ENCODE measurements around the gene SAMD5.

DNA sequence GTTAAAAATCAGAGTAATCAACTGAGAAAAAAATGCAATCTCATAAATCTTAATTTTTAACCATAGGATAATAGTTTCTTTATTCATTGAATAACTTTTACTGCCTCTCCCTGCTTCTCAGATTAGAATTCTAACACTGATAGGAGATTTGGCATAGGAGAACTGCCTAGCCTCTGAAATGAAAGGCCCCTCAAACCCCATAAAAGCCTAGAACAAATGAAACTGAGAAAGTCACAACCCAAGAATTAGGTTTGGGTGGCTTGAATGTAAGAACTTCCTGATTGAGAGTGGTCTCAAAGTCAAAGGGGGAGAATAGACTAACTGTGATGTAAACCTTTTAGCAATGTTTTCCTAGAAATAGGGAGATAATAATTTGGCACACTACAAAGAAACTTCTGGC lies 52.2 kb downstream of the SAMD5 start:
- no peak for TF ChIP-seq POLR2A (conservative IDR thresholded peaks at IDR 0.05)
- no peak for TF ChIP-seq FUS (optimal IDR thresholded peaks at IDR 0.05; ENCODE audit: low read depth, low read length)
- TF ChIP-seq, protein P1, sequence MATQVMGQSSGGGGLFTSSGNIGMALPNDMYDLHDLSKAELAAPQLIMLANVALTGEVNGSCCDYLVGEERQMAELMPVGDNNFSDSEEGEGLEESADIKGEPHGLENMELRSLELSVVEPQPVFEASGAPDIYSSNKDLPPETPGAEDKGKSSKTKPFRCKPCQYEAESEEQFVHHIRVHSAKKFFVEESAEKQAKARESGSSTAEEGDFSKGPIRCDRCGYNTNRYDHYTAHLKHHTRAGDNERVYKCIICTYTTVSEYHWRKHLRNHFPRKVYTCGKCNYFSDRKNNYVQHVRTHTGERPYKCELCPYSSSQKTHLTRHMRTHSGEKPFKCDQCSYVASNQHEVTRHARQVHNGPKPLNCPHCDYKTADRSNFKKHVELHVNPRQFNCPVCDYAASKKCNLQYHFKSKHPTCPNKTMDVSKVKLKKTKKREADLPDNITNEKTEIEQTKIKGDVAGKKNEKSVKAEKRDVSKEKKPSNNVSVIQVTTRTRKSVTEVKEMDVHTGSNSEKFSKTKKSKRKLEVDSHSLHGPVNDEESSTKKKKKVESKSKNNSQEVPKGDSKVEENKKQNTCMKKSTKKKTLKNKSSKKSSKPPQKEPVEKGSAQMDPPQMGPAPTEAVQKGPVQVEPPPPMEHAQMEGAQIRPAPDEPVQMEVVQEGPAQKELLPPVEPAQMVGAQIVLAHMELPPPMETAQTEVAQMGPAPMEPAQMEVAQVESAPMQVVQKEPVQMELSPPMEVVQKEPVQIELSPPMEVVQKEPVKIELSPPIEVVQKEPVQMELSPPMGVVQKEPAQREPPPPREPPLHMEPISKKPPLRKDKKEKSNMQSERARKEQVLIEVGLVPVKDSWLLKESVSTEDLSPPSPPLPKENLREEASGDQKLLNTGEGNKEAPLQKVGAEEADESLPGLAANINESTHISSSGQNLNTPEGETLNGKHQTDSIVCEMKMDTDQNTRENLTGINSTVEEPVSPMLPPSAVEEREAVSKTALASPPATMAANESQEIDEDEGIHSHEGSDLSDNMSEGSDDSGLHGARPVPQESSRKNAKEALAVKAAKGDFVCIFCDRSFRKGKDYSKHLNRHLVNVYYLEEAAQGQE (IDR thresholded peaks at IDR 0.05; ENCODE audit: borderline replicate concordance), result no peak
- TF ChIP-seq, protein P1 (CRISPR knock-in tag; IDR thresholded peaks at IDR 0.05; ENCODE audit: low read depth), result no peak
- TF ChIP-seq RBM39 (optimal IDR thresholded peaks at IDR 0.05; ENCODE audit: low read depth, low read length), result no peak
- no peak for TF ChIP-seq ETV5 (CRISPR knock-in tag; IDR thresholded peaks at IDR 0.05; ENCODE audit: low read depth)
- no peak for TF ChIP-seq ZFPM2 (CRISPR knock-in tag; IDR thresholded peaks at IDR 0.05)
- TF ChIP-seq, protein P2, sequence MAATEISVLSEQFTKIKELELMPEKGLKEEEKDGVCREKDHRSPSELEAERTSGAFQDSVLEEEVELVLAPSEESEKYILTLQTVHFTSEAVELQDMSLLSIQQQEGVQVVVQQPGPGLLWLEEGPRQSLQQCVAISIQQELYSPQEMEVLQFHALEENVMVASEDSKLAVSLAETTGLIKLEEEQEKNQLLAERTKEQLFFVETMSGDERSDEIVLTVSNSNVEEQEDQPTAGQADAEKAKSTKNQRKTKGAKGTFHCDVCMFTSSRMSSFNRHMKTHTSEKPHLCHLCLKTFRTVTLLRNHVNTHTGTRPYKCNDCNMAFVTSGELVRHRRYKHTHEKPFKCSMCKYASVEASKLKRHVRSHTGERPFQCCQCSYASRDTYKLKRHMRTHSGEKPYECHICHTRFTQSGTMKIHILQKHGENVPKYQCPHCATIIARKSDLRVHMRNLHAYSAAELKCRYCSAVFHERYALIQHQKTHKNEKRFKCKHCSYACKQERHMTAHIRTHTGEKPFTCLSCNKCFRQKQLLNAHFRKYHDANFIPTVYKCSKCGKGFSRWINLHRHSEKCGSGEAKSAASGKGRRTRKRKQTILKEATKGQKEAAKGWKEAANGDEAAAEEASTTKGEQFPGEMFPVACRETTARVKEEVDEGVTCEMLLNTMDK (IDR thresholded peaks at IDR 0.05; ENCODE audit: borderline replicate concordance, insufficient read depth, low read depth, low read length, poor library complexity, severe bottlenecking), result no peak
- no peak for TF ChIP-seq SP1 (CRISPR knock-in tag; IDR thresholded peaks at IDR 0.05)
- TF ChIP-seq, protein P3, sequence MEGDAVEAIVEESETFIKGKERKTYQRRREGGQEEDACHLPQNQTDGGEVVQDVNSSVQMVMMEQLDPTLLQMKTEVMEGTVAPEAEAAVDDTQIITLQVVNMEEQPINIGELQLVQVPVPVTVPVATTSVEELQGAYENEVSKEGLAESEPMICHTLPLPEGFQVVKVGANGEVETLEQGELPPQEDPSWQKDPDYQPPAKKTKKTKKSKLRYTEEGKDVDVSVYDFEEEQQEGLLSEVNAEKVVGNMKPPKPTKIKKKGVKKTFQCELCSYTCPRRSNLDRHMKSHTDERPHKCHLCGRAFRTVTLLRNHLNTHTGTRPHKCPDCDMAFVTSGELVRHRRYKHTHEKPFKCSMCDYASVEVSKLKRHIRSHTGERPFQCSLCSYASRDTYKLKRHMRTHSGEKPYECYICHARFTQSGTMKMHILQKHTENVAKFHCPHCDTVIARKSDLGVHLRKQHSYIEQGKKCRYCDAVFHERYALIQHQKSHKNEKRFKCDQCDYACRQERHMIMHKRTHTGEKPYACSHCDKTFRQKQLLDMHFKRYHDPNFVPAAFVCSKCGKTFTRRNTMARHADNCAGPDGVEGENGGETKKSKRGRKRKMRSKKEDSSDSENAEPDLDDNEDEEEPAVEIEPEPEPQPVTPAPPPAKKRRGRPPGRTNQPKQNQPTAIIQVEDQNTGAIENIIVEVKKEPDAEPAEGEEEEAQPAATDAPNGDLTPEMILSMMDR (IDR thresholded peaks at IDR 0.05 in 2 of 3, conservative IDR thresholded peaks at IDR 0.05 in 1 of 3; ENCODE audit: insufficient read depth in 2 of 3, low read depth in 1 of 3, low read length in 3 of 3), result no peak
- no peak for TF ChIP-seq ZBTB7A (IDR thresholded peaks at IDR 0.05; ENCODE audit: borderline replicate concordance, control insufficient read depth, low read depth, low read length)
- TF ChIP-seq GATAD2A (IDR thresholded peaks at IDR 0.05), result no peak
- no peak for TF ChIP-seq ZFX (CRISPR knock-in tag; IDR thresholded peaks at IDR 0.05)
- no peak for TF ChIP-seq FOSL1 (tag; conservative IDR thresholded peaks at IDR 0.05)
- no peak for TF ChIP-seq ZC3H11A (IDR thresholded peaks at IDR 0.05; ENCODE audit: low read depth, low read length)

Measured in K562 (cell line).